ENCODE data around the gene NT5DC3. TPM values are rescaled to one million over a fixed set of nuclear protein-coding genes. Genes with fewer than 3 reads are reported as not detected.

NT5DC3 gene
- total and polyA plus RNA-seq, 2 of the 13 experiments (the other 11 are each of a cell fraction or from before 2014, with no cell fraction given) = 3.2 to 6.6 TPM

- H3K4me1 ChIP-seq (ENCODE audit: insufficient read depth, low read length) = no peaks in the 10 kb centered on the region
- DNase-seq (ENCODE audit: low spot score) = no peak
- no peak overlapping the region for H3K4me2 ChIP-seq (ENCODE audit: low read depth, low read length)
- intact Hi-C loops (cut with micrococcal nuclease; ENCODE audit: unreplicated experiment) (no loop called here), in situ Hi-C loops (cut with HindIII; ENCODE audit: extremely low pct_ligation_motif_present, low pct_unique_long_range_greater_than_20kb) (no loop called here)
- H2AFZ ChIP-seq (ENCODE audit: low read length) = no peak overlapping the region
- ChIA-PET CTCF (ENCODE audit: low intra/inter-chr PET ratio, low total read pairs) (no interaction called here), POLR2A (no interaction called here)
- no peak overlapping the region for H3K4me3 ChIP-seq (replicated peaks in 1 of 3; ENCODE audit: insufficient read depth in 1 of 3, low read depth in 2 of 3, low read length in 3 of 3)
- peaks cover 11 to 28% of the 10 kb centered on the region in 2 experiments for H3K36me3 ChIP-seq (replicated peaks in 1 of 2; ENCODE audit: control insufficient read depth in 1 of 2, insufficient read depth in 2 of 2, low read length in 2 of 2)
- peaks cover 8% of the 10 kb centered on the region for H3K9me3 ChIP-seq (ENCODE audit: low read length)
- FAIRE-seq = no peak
- BruUV-seq (replicated peaks) = no TSS peak
- peak; percentile 85 for TF ChIP-seq ATF7 (IDR thresholded peaks at IDR 0.05)
- TF ChIP-seq ATF7 (CRISPR knock-in tag; IDR thresholded peaks at IDR 0.05) = no peak
- no peak for TF ChIP-seq CC2D1A (CRISPR knock-in tag; IDR thresholded peaks at IDR 0.05)
- no peak for TF ChIP-seq ZSCAN31 (CRISPR knock-in tag; IDR thresholded peaks at IDR 0.05; ENCODE audit: low read depth)
- TF ChIP-seq SRF (IDR thresholded peaks at IDR 0.05; ENCODE audit: low read depth, low read length) = no peak
- TF ChIP-seq NR2F2 (IDR thresholded peaks at IDR 0.05; ENCODE audit: borderline replicate concordance, low read depth) = no peak
- no peak for TF ChIP-seq ZNF431 (CRISPR knock-in tag; IDR thresholded peaks at IDR 0.05; ENCODE audit: borderline replicate concordance, low read depth)
- H3K27ac ChIP-seq (ENCODE audit: extremely low read length, insufficient read depth, low read length) = no peak overlapping the region
- no peak overlapping the region for H3K9ac ChIP-seq (ENCODE audit: insufficient read depth, low read depth, low read length)
- no peaks in the 10 kb centered on the region for H4K20me1 ChIP-seq (ENCODE audit: insufficient read depth, low read length)
- ATAC-seq = no peak
- H3K27me3 ChIP-seq (ENCODE audit: control insufficient read depth in 1 of 2, insufficient read depth in 2 of 2, low read length in 2 of 2) = no peaks in the 10 kb centered on the region
- 95% methylated on average over 1 of the region's 1 CpG for WGBS (ENCODE audit: low lambda C conversion rate)
- peaks cover 12% of the 10 kb centered on the region for H3K79me2 ChIP-seq (ENCODE audit: insufficient read depth, low read length)
These were observed 24.4 kb downstream of the NT5DC3 start for GRCh38 chr12:103816663-103817062.

DNA sequence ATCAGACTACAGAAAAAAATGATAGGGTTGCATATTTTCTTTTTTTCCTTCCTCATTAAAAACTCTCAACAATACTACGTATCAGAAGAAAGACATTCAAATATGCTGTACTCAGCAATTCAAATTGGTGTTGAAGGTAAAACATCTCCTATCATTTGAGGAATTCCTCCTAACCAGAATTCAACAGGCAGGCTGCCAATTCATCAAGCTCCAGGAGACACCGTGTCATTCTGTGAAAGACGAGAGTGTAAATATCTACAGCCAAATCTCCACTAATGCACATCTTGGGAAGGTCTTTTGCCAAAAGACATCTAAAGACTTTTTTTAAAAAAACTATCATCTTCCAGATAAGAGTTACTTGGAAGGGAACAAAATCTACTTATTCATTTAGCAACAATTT lies 26.6 kb downstream of the NT5DC3 start:
- POLR2A ChIA-PET = no interaction called here
- ATAC-seq = no peak
- H3K4me2 ChIP-seq (ENCODE audit: low read depth, low read length) = no peak overlapping the region
- no peaks in the 10 kb centered on the region; the same call in 1 of the 2 replicates for H4K20me1 ChIP-seq (ENCODE audit: insufficient read depth, low read length)
- no peaks in the 10 kb centered on the region for H3K27me3 ChIP-seq (ENCODE audit: control insufficient read depth in 1 of 2, insufficient read depth in 2 of 2, low read length in 2 of 2)
- no peak overlapping the region for H3K9ac ChIP-seq (ENCODE audit: insufficient read depth, low read depth, low read length)
- H3K36me3 ChIP-seq (replicated peaks in 1 of 2; ENCODE audit: control insufficient read depth in 1 of 2, insufficient read depth in 2 of 2, low read length in 2 of 2) = peaks cover 14 to 30% of the 10 kb centered on the region in 2 experiments
- peaks cover 5% of the 10 kb centered on the region for H3K4me1 ChIP-seq (ENCODE audit: insufficient read depth, low read length)
- TF ChIP-seq ZNF770 (CRISPR knock-in tag; IDR thresholded peaks at IDR 0.05) (no peak), MAFF (IDR thresholded peaks at IDR 0.05; ENCODE audit: low read depth, low read length) (peak; percentile 77), ZBTB21 (CRISPR knock-in tag; IDR thresholded peaks at IDR 0.05) (no peak), GTF2F1 (IDR thresholded peaks at IDR 0.05; ENCODE audit: low read length) (no peak), HNF1A (IDR thresholded peaks at IDR 0.05; ENCODE audit: low read depth) (no peak), HNF1A (CRISPR knock-in tag; IDR thresholded peaks at IDR 0.05; ENCODE audit: borderline replicate concordance) (no peak), MAFK (conservative IDR thresholded peaks at IDR 0.05 in 1 of 2, IDR thresholded peaks at IDR 0.05 in 1 of 2; ENCODE audit: low read length in 2 of 2) (peak; percentile 72 to 87), TEAD3 (CRISPR knock-in tag; optimal IDR thresholded peaks at IDR 0.05; ENCODE audit: borderline replicate concordance) (no peak)
- DNase-seq (ENCODE audit: low spot score) = no peak
- 96% methylated on average over 3 of the region's 3 CpGs for WGBS (ENCODE audit: low lambda C conversion rate)
- no peaks in the 10 kb centered on the region for H3K9me3 ChIP-seq (ENCODE audit: low read length)
- no peak for FAIRE-seq
- intact Hi-C loops (cut with micrococcal nuclease; ENCODE audit: unreplicated experiment) (no loop called here), in situ Hi-C loops (cut with HindIII; ENCODE audit: extremely low pct_ligation_motif_present, low pct_unique_long_range_greater_than_20kb) (no loop called here)
- CTCF ChIA-PET (ENCODE audit: low intra/inter-chr PET ratio, low total read pairs) = no interaction called here
- H3K79me2 ChIP-seq (ENCODE audit: insufficient read depth, low read length) = peaks cover 10% of the 10 kb centered on the region
- no peak overlapping the region for H3K27ac ChIP-seq (ENCODE audit: extremely low read length, insufficient read depth, low read length)
- no TSS peak for BruUV-seq (replicated peaks)
- H2AFZ ChIP-seq (ENCODE audit: low read length) = no peak overlapping the region
- H3K4me3 ChIP-seq (replicated peaks in 1 of 3; ENCODE audit: insufficient read depth in 1 of 3, low read depth in 2 of 3, low read length in 3 of 3) = no peak overlapping the region

Data from HepG2 (cell line).